KOPT-K1 (cell line): ENCODE results near the gene PRAMEF33.
"Not testable (repeated sequence)": the region's sequence is repeated elsewhere in the genome, so short reads cannot be mapped to it uniquely, and the experiment has no call there.

ENCODE experiments used
- H3K27ac ChIP-seq: fragments of 200-600 bp; sonication (generic); 2 replicates; pipeline ENCODE4 v1.5.1; 2016; ENCODE audit warnings: antibody characterized with exemption, mild to moderate bottlenecking, low read depth, low read length; ENCODE audit not compliant: poor library complexity, severe bottlenecking
- H3K36me3 ChIP-seq: fragments of 200-600 bp; sonication (generic); 2 replicates; pipeline ENCODE4 v1.5.1; 2017; ENCODE audit warnings: antibody characterized with exemption, mild to moderate bottlenecking, low read length, moderate library complexity; ENCODE audit not compliant: insufficient read depth
- H3K9me3 ChIP-seq: fragments of 200-600 bp; sonication (generic); 2 replicates; pipeline ENCODE4 v1.5.1; 2017; ENCODE audit warnings: antibody characterized with exemption, low read length, mild to moderate bottlenecking; ENCODE audit not compliant: insufficient read depth, poor library complexity, severe bottlenecking

The PRAMEF33 gene, protein sequence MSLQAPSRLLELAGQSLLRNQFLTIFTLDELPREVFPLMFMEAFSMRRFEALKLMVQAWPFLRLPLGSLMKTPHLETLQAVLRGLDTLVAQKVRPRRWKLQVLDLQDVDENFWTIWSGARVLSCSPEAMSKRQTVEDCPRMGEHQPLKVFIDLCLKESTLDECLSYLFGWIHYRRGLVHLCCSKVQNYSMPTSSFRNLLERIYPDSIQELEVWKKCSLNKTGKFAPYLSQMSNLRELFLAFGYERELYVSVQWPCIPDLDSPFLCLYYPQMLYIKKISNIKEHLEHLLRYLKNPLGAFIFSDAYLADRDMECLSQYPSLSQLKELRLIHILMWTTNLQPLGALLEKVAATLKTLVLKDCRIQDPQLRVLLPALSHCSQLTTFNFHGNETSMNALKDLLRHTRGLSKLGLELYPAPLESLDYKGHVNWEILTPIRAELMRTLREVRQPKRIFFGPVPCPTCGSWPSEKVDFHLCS

DNA sequence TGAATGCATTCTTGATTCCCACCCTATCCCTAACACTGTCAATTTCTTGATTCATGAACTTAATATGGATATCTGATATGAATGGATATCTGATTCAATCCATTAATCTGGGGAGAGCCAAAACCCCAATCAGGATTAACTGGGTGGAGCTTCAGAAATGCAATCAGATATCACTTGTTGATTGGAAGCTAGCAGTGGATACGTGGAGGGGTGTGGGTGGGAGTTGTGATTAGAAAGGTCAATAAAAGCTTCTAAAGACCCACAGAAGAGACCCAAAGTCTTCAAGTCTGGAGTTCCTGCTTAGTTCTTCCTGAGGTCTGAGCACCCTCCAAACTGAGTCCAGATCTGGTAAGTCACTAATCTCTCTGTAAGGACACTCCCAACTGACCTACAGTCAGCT is at the start of gene PRAMEF33:
TSS of gene PRAMEF33 (plus strand) at position 301 of the 400 bp plus-strand sequence. CDS start 2,416 bp downstream, outside the sequence.
- not testable (repeated sequence) for H3K36me3 ChIP-seq, H3K9me3 ChIP-seq, H3K27ac ChIP-seq

DNA sequence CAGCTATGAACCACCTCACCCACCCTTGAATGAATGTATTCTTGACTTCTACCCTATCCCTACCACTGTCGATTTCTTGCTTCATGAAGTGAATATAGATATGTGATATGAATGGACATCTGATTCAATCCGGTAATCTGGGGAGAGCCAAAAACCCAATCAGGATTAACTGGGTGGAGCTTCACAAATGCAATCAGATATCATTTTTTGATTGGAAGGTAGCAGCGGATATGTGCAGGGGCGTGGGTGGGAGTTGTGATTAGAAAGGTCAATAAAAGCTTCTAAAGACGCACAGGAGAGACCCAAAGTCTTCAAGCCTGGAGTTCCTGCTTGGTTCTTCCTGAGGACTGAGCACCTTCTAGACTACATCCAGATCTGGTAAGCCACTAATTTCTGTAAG is 49.4 kb upstream of the PRAMEF33 start, which contains the start of gene PRAMEF5:
TSS of gene PRAMEF5 (plus strand) at position 301 of the 400 bp plus-strand sequence. CDS start 5,071 bp downstream, outside the sequence.
- not testable (repeated sequence) for H3K27ac ChIP-seq, H3K9me3 ChIP-seq, H3K36me3 ChIP-seq

DNA sequence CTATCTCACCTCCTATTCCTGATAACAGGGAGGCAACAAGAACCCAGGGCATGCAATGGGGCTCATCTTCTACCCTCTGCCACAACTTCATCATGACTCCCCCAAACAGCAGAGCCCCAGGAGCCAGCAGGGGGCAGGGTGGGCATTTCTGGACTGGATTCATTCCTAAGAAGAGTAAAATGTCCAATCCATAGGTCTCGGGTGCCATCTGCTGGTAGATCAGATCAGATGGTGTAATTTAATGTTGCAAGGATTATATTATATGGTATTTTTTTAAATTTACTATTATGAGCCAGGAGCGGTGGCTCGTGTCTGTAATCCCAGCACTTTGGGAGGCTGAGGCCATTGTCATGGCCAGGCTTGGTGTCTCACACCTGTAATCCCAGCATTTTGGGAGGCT is 38.2 kb upstream of the PRAMEF33 start:
- H3K36me3 ChIP-seq, H3K27ac ChIP-seq, H3K9me3 ChIP-seq: not testable (repeated sequence)

DNA sequence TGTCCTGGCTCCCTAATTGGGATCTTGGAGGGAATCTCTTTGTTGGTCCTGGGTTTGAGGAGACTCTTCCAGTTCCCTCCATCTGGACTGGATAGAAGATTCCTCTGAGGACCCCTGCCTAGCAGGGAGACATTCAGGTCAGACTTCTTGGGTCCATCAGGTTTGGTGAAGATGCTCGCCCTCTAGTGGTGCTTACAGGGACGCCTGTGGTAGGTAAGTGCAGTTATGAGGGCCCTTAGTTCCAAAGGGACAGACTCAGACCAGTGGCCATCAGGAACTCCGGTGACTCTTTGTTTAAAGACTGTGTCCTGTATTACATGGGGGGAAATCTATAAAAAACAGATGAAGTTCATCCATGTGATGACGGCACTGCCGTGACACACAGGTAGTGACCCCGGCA is 26.3 kb upstream of the PRAMEF33 start:
- not testable (repeated sequence) for H3K9me3 ChIP-seq, H3K27ac ChIP-seq, H3K36me3 ChIP-seq

DNA sequence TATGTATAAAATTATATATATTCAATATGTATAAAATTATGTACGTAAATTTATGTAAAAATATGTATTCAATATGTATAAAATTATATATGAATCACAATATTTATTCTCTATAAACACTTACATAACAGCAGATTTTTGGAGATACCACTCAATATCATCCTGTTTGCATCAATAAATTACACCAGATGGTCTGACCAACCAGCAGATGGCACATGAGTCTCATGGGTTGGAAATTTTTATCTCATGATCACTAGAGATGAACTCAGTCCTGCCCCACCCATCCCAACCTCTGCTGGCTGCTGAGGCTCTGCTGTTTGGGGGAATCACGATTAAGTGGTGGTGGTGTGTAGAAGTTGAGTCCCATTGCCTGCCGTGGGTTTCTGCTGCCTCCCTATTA is 23.7 kb upstream of the PRAMEF33 start:
- not testable (repeated sequence) for H3K36me3 ChIP-seq, H3K9me3 ChIP-seq, H3K27ac ChIP-seq

DNA sequence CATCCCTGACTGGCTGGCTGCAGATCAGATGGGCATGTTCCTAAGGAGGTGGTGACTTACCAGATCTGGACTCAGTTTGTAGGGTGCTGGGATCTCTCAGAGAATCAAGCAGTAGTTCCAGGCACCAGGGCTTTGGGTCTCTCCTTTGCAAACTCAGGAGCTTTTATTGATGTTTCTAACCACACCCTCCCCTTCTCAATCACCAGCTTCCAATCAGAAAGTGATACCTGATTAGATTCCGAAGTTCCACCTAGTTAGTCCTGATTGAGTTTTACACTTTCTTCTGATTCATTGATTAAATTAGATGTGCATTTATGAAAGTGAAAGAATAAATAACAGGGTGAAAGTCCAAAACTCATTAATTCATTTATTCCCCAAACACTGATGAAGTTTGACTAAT is 18.3 kb upstream of the PRAMEF33 start, which contains the start of gene PRAMEF8:
TSS of gene PRAMEF8 (minus strand) at position 101 of the 400 bp plus-strand sequence. CDS start 1,046 bp downstream, outside the sequence.
- not testable (repeated sequence) for H3K9me3 ChIP-seq, H3K36me3 ChIP-seq, H3K27ac ChIP-seq

DNA sequence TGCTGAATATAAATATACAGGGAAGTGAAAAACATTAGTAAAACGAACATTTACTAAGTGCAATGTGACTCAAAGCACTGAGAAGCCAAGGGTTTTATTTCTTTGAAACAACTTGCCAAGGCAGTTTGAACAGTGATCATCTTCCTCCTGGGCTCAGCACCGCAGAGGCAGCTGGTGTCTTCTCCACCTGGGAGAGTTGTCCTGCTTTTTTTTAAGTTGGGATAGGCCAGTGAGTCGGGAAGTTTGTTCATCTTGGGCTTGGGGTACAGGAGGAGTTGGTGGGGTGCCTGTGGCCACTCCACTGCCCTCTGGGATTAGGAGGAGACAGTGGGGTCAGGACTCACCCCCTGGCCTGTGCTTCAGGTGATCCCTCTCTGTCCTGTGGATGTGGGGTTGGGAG is 14.3 kb upstream of the PRAMEF33 start:
- H3K9me3 ChIP-seq, H3K36me3 ChIP-seq, H3K27ac ChIP-seq: not testable (repeated sequence)

DNA sequence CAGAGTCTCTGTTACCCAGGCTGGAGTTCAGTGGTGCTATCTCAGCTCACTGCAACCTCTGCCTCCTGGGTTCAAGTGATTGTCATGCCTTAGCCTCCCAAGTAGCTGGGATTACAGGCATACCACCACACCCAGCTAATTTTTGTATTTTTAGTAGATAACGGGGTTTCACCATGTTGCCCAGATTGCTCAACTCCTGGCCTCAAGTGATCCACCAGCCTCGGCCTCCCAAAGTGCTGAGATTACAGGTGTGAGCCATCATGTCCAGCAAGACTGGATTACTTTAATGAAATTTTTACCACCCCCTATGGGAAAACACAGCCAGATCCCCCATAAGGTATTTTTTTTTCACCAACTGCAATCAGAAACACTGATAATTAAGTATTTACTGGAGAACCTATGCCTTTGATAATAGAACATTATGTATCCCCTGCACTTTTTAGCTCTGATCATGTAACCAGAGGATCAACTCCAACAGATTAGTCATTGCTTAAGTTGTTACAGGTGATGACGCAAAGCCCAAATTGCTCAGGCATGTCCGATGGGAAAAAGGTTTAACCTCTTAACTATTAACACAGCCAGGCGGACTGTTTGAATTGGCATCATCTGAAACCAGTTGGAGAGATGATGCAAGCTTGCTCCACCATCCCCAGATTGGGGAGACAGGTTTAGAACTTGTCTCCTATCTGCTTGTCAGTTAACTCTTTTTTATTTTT is 6.0 kb upstream of the PRAMEF33 start:
- not testable (repeated sequence) for H3K36me3 ChIP-seq, H3K27ac ChIP-seq, H3K9me3 ChIP-seq

DNA sequence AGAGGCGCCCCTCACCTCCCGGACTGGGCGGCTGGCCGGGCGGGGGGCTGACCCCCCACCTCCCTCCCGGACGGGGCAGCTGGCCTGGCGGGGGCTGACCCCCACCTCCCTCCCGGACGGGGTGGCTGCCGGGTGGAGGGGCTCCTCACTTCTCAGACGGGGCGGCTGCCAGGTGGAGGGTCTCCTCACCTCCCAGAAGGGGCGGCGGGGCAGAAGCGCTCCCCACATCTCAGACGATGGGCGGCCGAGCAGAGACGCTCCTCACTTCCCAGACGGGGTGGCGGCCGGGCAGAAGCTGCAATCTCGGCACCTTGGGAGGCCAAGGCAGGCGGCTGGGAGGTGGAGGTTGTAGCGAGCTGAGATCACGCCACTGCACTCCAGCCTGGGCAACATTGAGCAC is 4.6 kb upstream of the PRAMEF33 start:
- H3K9me3 ChIP-seq, H3K27ac ChIP-seq, H3K36me3 ChIP-seq: not testable (repeated sequence)

DNA sequence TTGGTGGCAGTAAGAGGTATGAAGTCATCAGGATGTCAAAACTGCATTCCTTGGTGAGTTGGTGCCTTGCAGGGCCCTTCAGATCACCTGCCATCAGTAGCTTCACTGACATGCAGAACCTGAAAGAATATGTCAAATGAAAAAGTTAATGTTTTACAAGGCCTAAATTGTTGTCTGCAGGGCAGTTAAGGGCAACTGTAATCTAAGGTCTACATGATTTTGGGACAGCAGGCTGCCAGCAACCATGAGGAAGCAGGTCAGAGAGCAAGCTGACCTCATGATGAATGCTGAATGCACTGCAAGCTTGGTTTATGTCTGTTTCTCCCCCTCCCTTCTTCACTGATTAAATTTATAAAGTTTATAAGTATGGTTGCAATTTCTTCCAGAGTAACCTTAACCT is 1.1 kb upstream of the PRAMEF33 start:
- not testable (repeated sequence) for H3K27ac ChIP-seq, H3K36me3 ChIP-seq, H3K9me3 ChIP-seq

DNA sequence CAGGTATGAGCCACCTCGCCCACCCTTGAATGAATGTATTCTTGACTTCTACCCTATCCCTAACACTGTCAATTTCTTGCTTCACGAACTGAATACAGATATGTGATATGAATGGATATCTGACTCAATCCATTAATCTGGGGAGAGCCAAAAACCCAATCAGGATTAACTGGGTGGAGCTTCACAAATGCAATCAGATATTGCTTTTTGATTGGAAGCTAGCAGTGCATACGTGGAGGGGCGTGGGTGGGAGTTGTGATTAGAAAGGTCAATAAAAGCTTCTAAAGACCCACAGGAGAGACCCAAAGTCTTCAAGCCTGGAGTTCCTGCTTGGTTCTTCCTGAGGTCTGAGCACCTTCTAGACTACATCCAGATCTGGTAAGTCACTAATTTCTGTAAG is 11.9 kb downstream of the PRAMEF33 start, which contains the start of gene PRAMEF15:
TSS of gene PRAMEF15 (plus strand) at position 301 of the 400 bp plus-strand sequence. CDS start 2,827 bp downstream, outside the sequence.
- H3K36me3 ChIP-seq, H3K27ac ChIP-seq, H3K9me3 ChIP-seq: not testable (repeated sequence)

DNA sequence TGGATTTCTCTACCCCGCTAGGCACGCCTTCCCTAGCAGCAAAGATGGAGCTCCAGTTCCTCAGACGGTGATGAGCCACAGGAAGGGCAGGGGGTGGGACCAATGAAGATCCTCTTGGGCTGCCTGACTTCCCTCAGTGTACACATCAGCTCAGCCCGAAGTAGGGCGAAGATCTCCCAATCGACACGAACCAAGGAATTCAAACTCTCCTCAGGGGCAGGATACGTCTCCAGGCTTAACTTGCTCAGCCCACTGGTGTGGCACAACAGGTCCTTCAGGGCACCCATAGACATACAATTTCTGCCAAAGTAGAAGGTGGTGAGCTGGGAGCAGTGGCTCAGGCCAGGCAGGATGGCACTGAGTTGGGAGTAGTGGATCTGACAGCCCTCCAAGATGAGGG is 39.2 kb downstream of the PRAMEF33 start:
- not testable (repeated sequence) for H3K9me3 ChIP-seq, H3K36me3 ChIP-seq, H3K27ac ChIP-seq

DNA sequence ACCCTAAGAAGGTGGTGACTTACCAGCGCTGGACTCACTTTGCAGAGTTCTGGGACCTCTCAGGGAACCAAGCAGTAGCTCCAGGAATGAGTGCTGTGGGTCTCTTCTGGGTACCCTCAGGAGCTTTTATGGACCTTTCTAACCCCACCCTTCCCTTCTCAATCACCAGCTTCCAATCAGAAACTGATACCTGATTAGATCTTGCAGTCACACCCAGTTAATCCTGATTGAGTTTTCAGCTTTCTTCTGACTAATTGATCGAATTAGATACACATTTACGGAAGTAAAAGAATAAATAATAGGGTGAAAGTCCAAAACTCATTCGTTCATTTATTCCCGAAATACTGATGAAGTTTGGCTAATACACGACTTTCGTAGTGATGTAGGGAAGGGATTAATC is 43.7 kb downstream of the PRAMEF33 start, which contains the start of gene PRAMEF14:
TSS of gene PRAMEF14 (minus strand) at position 101 of the 400 bp plus-strand sequence. CDS start 1,820 bp downstream, outside the sequence.
- H3K27ac ChIP-seq, H3K36me3 ChIP-seq, H3K9me3 ChIP-seq: not testable (repeated sequence)

DNA sequence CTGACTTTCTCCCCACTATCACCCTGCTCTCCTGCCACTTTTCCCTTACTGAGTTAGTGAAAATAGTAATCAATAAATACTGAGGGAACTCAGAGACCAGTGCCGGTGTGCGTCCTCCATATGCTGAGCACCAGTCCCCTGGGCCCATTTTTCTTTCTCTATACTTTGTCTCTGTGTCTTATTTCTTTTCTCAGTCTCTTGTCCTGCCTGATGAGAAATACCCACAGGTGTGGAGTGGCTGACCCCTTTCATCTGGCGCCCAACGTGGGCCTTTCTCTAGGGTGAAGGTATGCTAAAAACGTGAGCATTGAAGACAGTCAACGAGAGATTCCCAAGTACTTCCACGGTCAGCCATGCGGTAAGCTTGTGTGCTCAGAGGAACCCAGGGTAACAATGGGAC is 50.1 kb downstream of the PRAMEF33 start:
- not testable (repeated sequence) for H3K27ac ChIP-seq, H3K36me3 ChIP-seq

DNA sequence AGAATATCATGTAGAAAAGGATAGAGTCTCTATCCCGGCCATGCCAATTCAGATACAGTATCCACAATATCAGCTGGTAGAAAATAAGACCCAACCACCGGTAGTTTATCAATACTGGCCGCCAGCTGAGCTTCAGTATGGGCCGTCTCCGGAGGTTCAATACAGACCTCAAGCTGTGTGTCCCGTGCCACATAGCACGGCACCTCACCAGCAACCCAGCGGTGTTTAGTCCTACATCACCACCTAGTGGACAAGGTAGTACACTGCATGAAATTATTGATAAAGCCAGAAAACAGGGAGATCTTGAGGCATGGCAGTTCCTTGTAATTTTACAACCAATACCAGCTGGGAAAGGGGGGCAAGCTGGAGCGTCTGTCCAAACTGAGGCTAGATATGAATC is 51.1 kb downstream of the PRAMEF33 start:
- H3K36me3 ChIP-seq, H3K9me3 ChIP-seq, H3K27ac ChIP-seq: not testable (repeated sequence)

More for the DNA sequence above, 50.1 kb downstream of the PRAMEF33 start:
- H3K9me3 ChIP-seq: not testable (repeated sequence)
